Endothelial cell (in vitro differentiated cells): Measurements from ENCODE around the gene MATK. TPM values are rescaled to one million over a fixed set of nuclear protein-coding genes. Genes with fewer than 3 reads are reported as not detected.

ENCODE experiments used
- DNase-seq: peaks from one replicate; pipeline ENCODE4 v3.0.0; 2021; ENCODE audit warnings: low spot score
- H3K27ac Mint-ChIP-seq: one replicate; pipeline ENCODE4 v1.8.0; 2021; ENCODE audit warnings: mixed read lengths, inconsistent platforms; ENCODE audit not compliant: unreplicated experiment
- H3K27me3 Mint-ChIP-seq: one replicate; pipeline ENCODE4 v1.8.0; 2021; ENCODE audit warnings: mild to moderate bottlenecking, moderate library complexity, mixed read lengths, inconsistent platforms; ENCODE audit not compliant: unreplicated experiment
- H3K36me3 Mint-ChIP-seq: one replicate; pipeline ENCODE4 v1.8.0; 2021; ENCODE audit warnings: mild to moderate bottlenecking, low read depth, mixed read lengths, inconsistent platforms; ENCODE audit not compliant: unreplicated experiment
- H3K4me1 Mint-ChIP-seq: one replicate; pipeline ENCODE4 v1.8.0; 2021; ENCODE audit warnings: mild to moderate bottlenecking, mixed read lengths, inconsistent platforms; ENCODE audit not compliant: unreplicated experiment
- H3K4me3 Mint-ChIP-seq: one replicate; pipeline ENCODE4 v1.8.0; 2021; ENCODE audit warnings: mild to moderate bottlenecking, mixed read lengths, inconsistent platforms; ENCODE audit not compliant: unreplicated experiment
- H3K9me3 Mint-ChIP-seq: one replicate; pipeline ENCODE4 v1.8.0; 2021; ENCODE audit warnings: mixed read lengths, inconsistent platforms; ENCODE audit not compliant: unreplicated experiment
- total RNA-seq: library from RNA; stranded (reverse); fragmentation: NEBNext Ultra II Directional; extraction: Animal tissue kit (Norgen Biotek cat#: 25700); gene quantifications from one replicate; pipeline ENCODE4 v1.2.1, GENCODE V29; 2021; ENCODE audit not compliant: unreplicated experiment
- TF ChIP-seq, protein P1 (sequence below): fragments of 200-600 bp; sonication (generic); IDR thresholded peaks from one replicate; pipeline ENCODE4 v1.5.0; 2021; ENCODE audit warnings: antibody characterized with exemption; ENCODE audit not compliant: unreplicated experiment

The MATK gene
- total RNA-seq, 1 donor from 2014 or later, result 10.9 TPM

DNA sequence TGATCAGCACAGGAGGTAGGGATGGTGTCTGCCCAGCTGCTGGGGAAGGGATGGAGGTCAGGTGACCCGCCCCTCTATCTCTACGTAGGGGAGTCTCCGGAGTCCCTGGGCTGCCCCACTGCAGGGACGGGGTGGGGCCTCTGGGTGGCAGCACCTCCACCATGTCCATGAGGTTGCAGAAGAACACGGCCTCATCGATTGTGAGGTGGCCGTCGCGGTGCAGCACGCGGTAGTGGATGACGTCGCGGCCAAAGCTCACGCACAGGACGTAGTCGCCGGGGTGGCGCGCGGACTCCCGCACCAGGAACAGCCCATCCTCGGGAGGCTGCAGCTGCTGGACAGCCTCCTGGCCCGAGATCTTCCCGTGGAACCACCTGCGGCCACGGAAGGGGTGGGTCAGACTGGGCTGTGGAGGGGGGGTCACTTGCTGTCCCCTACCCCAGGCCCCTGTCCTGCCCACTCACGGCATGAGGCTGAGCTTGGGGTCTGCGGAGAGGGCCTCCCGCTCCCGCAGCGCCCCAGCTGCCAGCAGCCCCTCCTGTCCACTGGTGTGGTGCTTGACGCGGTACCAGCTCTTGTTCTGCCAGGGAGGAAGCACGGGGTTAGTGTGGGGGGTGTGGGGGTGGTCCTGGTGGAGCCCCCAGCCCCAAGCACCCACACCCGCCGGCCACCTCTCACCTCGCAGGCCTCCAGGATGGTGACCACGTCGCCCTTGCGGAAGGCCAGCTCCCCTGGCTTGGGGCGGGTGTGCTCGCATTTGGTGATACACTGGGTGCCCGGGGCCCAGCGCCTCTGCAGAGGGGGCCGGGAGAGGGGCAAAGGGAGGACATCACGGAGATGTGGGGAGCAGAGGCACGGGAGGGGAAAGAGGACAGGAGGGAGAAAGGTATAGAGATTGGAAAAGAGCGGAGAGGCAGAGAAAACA lies 2.3 kb downstream of the MATK start:
- Mint-ChIP-seq H3K36me3 (peaks cover 17% of the 10 kb centered on the region), H3K27me3 (peaks cover 14% of the 10 kb centered on the region), H3K4me1 (peaks cover 7% of the 10 kb centered on the region), H3K4me3 (peak overlapping the region; percentile 33), H3K9me3 (peaks cover 11% of the 10 kb centered on the region), H3K27ac (no peak overlapping the region)
- DNase-seq, result peak; percentile 46
- TF ChIP-seq, protein P1, sequence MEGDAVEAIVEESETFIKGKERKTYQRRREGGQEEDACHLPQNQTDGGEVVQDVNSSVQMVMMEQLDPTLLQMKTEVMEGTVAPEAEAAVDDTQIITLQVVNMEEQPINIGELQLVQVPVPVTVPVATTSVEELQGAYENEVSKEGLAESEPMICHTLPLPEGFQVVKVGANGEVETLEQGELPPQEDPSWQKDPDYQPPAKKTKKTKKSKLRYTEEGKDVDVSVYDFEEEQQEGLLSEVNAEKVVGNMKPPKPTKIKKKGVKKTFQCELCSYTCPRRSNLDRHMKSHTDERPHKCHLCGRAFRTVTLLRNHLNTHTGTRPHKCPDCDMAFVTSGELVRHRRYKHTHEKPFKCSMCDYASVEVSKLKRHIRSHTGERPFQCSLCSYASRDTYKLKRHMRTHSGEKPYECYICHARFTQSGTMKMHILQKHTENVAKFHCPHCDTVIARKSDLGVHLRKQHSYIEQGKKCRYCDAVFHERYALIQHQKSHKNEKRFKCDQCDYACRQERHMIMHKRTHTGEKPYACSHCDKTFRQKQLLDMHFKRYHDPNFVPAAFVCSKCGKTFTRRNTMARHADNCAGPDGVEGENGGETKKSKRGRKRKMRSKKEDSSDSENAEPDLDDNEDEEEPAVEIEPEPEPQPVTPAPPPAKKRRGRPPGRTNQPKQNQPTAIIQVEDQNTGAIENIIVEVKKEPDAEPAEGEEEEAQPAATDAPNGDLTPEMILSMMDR, result no peak

DNA sequence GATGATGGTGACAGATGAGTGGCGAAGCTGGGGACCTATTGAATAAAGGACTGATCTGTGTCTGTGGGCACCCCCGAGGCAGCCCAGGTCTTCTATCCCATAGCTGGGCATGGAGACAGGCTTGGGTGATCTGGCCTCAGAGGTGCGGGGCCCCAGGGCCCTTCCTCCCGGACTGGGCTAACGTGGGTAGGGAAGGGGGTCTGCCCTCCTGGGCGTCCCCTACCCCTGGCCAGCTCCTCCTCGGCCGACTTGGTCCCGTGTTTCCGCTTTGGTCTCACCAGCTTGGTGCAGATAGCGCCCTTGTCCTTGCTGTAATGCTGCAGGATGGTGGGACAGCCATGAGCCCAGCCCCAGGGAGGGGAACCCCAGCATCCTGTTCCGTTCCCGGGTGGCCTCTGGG lies 3.3 kb downstream of the MATK start:
- peaks cover 17% of the 10 kb centered on the region for H3K36me3 Mint-ChIP-seq
- peaks cover 7% of the 10 kb centered on the region for H3K4me1 Mint-ChIP-seq
- H3K4me3 Mint-ChIP-seq, result no peak overlapping the region
- TF ChIP-seq, protein P1, result no peak
- H3K27ac Mint-ChIP-seq, result no peak overlapping the region
- peaks cover 14% of the 10 kb centered on the region for H3K27me3 Mint-ChIP-seq
- DNase-seq, result no peak
- peaks cover 11% of the 10 kb centered on the region for H3K9me3 Mint-ChIP-seq

DNA sequence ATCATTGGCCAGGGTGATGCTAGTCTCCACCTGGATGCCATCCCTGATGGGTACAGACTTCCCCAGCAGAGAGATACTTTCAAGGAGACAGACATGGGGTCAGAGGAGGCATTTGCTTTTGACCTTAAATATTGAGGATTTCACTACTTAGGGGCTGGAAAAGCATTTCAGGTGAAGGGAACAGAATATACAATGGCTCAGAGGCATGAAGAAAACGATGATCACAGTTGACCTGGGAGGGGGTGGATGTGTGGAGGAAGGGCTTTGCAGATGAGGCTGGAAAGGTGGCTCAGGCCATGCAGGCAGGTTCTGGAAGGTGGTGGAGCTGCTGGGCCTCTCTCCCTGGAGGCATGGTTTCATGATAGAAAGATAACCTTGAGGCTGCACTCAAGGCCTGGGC lies 3.9 kb downstream of the MATK start:
- H3K36me3 Mint-ChIP-seq, result peaks cover 17% of the 10 kb centered on the region
- peaks cover 7% of the 10 kb centered on the region for H3K4me1 Mint-ChIP-seq
- no peak for DNase-seq
- TF ChIP-seq, protein P1, result no peak
- H3K27me3 Mint-ChIP-seq, result peaks cover 14% of the 10 kb centered on the region
- peaks cover 11% of the 10 kb centered on the region for H3K9me3 Mint-ChIP-seq
- H3K27ac Mint-ChIP-seq, result peak overlapping the region; percentile 30
- peak overlapping the region; percentile 73 for H3K4me3 Mint-ChIP-seq

DNA sequence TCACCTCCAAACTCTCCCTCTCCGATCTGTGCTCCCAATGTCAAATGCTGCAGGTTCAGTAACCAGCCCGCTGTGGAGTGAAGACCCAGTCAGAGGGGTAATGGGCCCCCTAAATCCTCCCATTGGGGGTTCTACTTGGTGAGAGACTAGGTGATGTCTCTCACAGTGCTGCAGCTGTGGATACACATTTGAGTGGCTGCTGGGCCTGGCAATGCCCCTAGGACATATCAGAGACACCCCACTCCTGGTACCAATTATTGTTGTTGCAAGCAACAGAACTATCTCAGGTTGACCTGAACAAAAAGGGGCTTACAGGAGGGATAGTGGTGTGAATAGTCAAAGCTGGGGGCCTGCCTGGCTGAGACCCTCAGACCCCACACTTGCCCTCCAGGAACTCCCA lies 4.6 kb downstream of the MATK start:
- H3K27me3 Mint-ChIP-seq, result peaks cover 14% of the 10 kb centered on the region
- H3K4me3 Mint-ChIP-seq, result no peak overlapping the region
- no peak overlapping the region for H3K27ac Mint-ChIP-seq
- TF ChIP-seq, protein P1, result no peak
- no peak for DNase-seq
- H3K9me3 Mint-ChIP-seq, result peaks cover 11% of the 10 kb centered on the region
- peaks cover 7% of the 10 kb centered on the region for H3K4me1 Mint-ChIP-seq
- peaks cover 21% of the 10 kb centered on the region for H3K36me3 Mint-ChIP-seq

DNA sequence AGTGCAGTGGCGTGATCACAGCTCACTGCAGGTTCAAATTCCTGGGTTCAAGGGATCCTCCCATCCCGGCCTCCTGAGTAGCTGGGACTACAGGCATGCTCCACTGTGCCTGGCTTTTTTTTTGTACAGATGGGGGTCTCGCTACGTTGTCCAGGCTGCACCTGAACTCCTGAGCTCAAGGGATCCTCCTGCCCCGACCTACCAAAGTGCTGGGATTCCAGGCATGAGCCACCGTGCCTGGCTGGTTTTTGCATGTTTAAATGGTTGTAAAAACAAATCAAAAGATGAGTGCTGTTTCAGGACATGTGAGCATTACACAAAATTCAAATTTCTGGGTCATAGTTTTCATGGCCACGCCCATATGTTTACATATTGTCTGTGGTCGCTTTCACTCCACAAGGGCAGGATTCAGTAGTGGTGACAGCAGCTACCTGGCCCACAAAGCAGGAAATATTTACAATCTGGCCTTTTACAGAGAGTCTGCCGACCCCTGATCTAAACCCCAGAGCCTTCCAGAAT lies 5.3 kb downstream of the MATK start:
- no peak for DNase-seq
- Mint-ChIP-seq H3K9me3 (peaks cover 11% of the 10 kb centered on the region), H3K27ac (no peak overlapping the region), H3K27me3 (peaks cover 14% of the 10 kb centered on the region), H3K4me1 (peaks cover 7% of the 10 kb centered on the region), H3K36me3 (peaks cover 21% of the 10 kb centered on the region), H3K4me3 (no peak overlapping the region)
- TF ChIP-seq, protein P1, result no peak
